Measurements from ENCODE around the gene AGAP2. TPM values are rescaled to one million over a fixed set of nuclear protein-coding genes. Genes with fewer than 3 reads are reported as not detected.

Gene AGAP2
- total and polyA plus RNA-seq, 5 donors from 2014 or later, result 4.4 to 60.3 (median 6.1) TPM

- ATAC-seq (ENCODE audit: low read depth in 2 of 2) (no peak), DNase-seq (no peak)
- Histone ChIP-seq H3K9me3 (ENCODE audit: control insufficient read depth in 2 of 2, low read length in 2 of 2) (no peaks in the 10 kb centered on the region), H3K36me3 (ENCODE audit: control insufficient read depth, insufficient read depth, low read length) (peaks cover 21% of the 10 kb centered on the region), H3K27ac (ENCODE audit: insufficient read depth, low read length, poor library complexity, severe bottlenecking) (no peak overlapping the region), H3K4me1 (ENCODE audit: control insufficient read depth, insufficient read depth, low read length, poor library complexity, severe bottlenecking) (peaks cover 29% of the 10 kb centered on the region), H3K27me3 (ENCODE audit: control insufficient read depth, insufficient read depth, low read length) (peaks cover 16% of the 10 kb centered on the region), H3K4me3 (ENCODE audit: low read depth, low read length) (no peak overlapping the region)
- H3K27ac Mint-ChIP-seq, result no peak overlapping the region
- no peaks in the 10 kb centered on the region for H3K9me3 Mint-ChIP-seq
- peaks cover 11% of the 10 kb centered on the region for H3K36me3 Mint-ChIP-seq
- peaks cover 9 to 51% (median 29%) of the 10 kb centered on the region in 4 donors for H3K4me1 Mint-ChIP-seq
- peaks cover 24% of the 10 kb centered on the region for H3K27me3 Mint-ChIP-seq
- H3K4me3 Mint-ChIP-seq, result peak overlapping the region in 1 of 4 donors; percentile 8
Observed at GRCh38 chr12:57761391-57761998, 23.0 kb upstream of the AGAP2 start.

DNA sequence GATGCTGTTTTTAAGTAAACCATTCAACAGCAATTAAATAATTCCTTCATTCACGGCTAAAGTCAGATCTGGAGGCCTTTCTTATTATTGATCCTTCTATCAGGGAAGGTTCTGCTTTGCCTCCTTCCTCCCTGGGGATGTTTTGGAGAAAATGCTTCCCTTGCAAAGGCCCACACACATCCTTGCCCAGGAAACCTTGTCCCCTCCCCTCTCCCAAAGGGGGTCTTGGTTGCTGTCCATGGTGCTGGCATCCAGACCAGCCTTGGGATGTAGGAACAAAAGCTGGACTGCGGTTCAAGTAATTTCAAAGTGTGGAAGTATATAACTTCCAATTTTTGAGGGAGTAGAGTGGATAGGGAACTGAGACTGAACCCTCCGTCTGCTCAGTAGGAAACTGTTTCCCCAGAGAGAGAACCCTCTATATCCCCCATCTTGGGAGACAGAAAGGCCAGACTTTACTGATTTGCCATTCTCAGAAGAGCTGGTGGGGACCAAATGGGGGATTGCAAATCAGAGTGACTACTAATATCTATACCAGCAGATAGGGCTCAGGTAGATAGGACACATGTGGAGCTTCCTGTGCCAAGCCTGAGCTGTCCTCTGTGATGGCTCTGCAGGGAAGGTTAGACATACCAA lies 21.9 kb upstream of the AGAP2 start:
- Histone ChIP-seq H3K27ac (ENCODE audit: insufficient read depth, low read length, poor library complexity, severe bottlenecking) (no peak overlapping the region), H3K9me3 (ENCODE audit: control insufficient read depth in 2 of 2, low read length in 2 of 2) (no peaks in the 10 kb centered on the region), H3K4me3 (ENCODE audit: low read depth, low read length) (no peak overlapping the region), H3K27me3 (ENCODE audit: control insufficient read depth, insufficient read depth, low read length) (peaks cover 10% of the 10 kb centered on the region), H3K4me1 (ENCODE audit: control insufficient read depth, insufficient read depth, low read length, poor library complexity, severe bottlenecking) (peaks cover 27% of the 10 kb centered on the region), H3K36me3 (ENCODE audit: control insufficient read depth, insufficient read depth, low read length) (peaks cover 21% of the 10 kb centered on the region)
- H3K27ac Mint-ChIP-seq, result peak overlapping the region in 1 of 3 donors; percentile 54
- H3K36me3 Mint-ChIP-seq, result peaks cover 11% of the 10 kb centered on the region
- H3K9me3 Mint-ChIP-seq, result no peaks in the 10 kb centered on the region
- DNase-seq, result no peak
- peaks cover 20% of the 10 kb centered on the region for H3K27me3 Mint-ChIP-seq
- peaks cover 10 to 48% (median 31%) of the 10 kb centered on the region in 4 donors for H3K4me1 Mint-ChIP-seq
- ATAC-seq (ENCODE audit: low read depth in 2 of 2), result no peak
- peak overlapping the region in 1 of 4 donors; percentile 42 for H3K4me3 Mint-ChIP-seq

GRCh38 chr12:57759360-57759980 lies 20.9 kb upstream of the AGAP2 start:
- DNase-seq (peak in 2 of 3 donors; percentile 50 to 72), ATAC-seq (ENCODE audit: low read depth in 2 of 2) (peak in 1 of 2 donors; percentile 22)
- Mint-ChIP-seq H3K27me3 (peaks cover 15% of the 10 kb centered on the region), H3K4me1 (peaks cover 10 to 41% (median 31%) of the 10 kb centered on the region in 4 donors), H3K4me3 (peak overlapping the region in 2 of 4 donors; percentile 52 to 73), H3K9me3 (no peaks in the 10 kb centered on the region), H3K36me3 (peaks cover 11% of the 10 kb centered on the region), H3K27ac (peak overlapping the region in 2 of 3 donors; percentile 9 to 26)
- no peak overlapping the region for H3K27ac ChIP-seq (ENCODE audit: insufficient read depth, low read length, poor library complexity, severe bottlenecking)
- H3K27me3 ChIP-seq (ENCODE audit: control insufficient read depth, insufficient read depth, low read length), result peaks cover 10% of the 10 kb centered on the region
- no peak overlapping the region for H3K4me3 ChIP-seq (ENCODE audit: low read depth, low read length)
- peaks cover 21% of the 10 kb centered on the region for H3K36me3 ChIP-seq (ENCODE audit: control insufficient read depth, insufficient read depth, low read length)
- no peaks in the 10 kb centered on the region for H3K9me3 ChIP-seq (ENCODE audit: control insufficient read depth in 2 of 2, low read length in 2 of 2)
- peaks cover 19% of the 10 kb centered on the region for H3K4me1 ChIP-seq (ENCODE audit: control insufficient read depth, insufficient read depth, low read length, poor library complexity, severe bottlenecking)

GRCh38 chr12:57758552-57759359 lies 20.2 kb upstream of the AGAP2 start:
- peaks cover 11% of the 10 kb centered on the region for H3K36me3 Mint-ChIP-seq
- H3K27ac Mint-ChIP-seq, result peak overlapping the region in 2 of 3 donors; percentile 30 to 80
- Histone ChIP-seq H3K27ac (ENCODE audit: insufficient read depth, low read length, poor library complexity, severe bottlenecking) (no peak overlapping the region), H3K4me3 (ENCODE audit: low read depth, low read length) (no peak overlapping the region), H3K9me3 (ENCODE audit: control insufficient read depth in 2 of 2, low read length in 2 of 2) (no peaks in the 10 kb centered on the region), H3K4me1 (ENCODE audit: control insufficient read depth, insufficient read depth, low read length, poor library complexity, severe bottlenecking) (peaks cover 24% of the 10 kb centered on the region), H3K27me3 (ENCODE audit: control insufficient read depth, insufficient read depth, low read length) (peaks cover 7% of the 10 kb centered on the region), H3K36me3 (ENCODE audit: control insufficient read depth, insufficient read depth, low read length) (peaks cover 21% of the 10 kb centered on the region)
- peak overlapping the region in 1 of 4 donors; percentile 76 for H3K4me3 Mint-ChIP-seq
- ATAC-seq (ENCODE audit: low read depth in 2 of 2), result no peak
- H3K27me3 Mint-ChIP-seq, result peaks cover 9% of the 10 kb centered on the region
- peaks cover 12 to 41% (median 33%) of the 10 kb centered on the region in 4 donors for H3K4me1 Mint-ChIP-seq
- no peak for DNase-seq
- H3K9me3 Mint-ChIP-seq, result no peaks in the 10 kb centered on the region

DNA sequence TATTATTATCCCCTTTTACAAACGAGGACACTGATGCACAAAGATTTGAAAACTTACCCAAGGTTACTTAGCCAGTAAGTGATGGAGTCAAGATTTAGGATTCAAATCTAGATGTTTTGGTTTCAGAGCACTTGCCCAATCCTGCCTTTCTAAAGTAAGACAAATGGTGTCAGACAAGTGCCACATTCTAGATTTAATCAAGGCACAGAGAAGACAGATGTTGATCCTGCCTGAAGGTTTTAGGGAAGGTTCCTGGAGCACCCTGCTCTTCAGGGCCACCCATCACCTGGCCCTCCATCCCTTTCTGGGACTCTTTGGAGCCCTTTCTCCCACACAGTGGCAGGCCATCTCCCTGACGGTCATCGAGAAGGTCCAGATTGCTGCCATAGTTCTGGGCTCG lies 19.2 kb upstream of the AGAP2 start:
- H3K27ac ChIP-seq (ENCODE audit: insufficient read depth, low read length, poor library complexity, severe bottlenecking), result no peak overlapping the region
- H3K9me3 Mint-ChIP-seq, result no peaks in the 10 kb centered on the region
- H3K36me3 Mint-ChIP-seq, result peaks cover 11% of the 10 kb centered on the region
- peaks cover 4% of the 10 kb centered on the region for H3K27me3 Mint-ChIP-seq
- H3K4me1 ChIP-seq (ENCODE audit: control insufficient read depth, insufficient read depth, low read length, poor library complexity, severe bottlenecking), result peaks cover 33% of the 10 kb centered on the region
- ATAC-seq (ENCODE audit: low read depth in 2 of 2), result no peak
- peaks cover 20 to 50% (median 40%) of the 10 kb centered on the region in 4 donors for H3K4me1 Mint-ChIP-seq
- no peak for DNase-seq
- no peaks in the 10 kb centered on the region for H3K27me3 ChIP-seq (ENCODE audit: control insufficient read depth, insufficient read depth, low read length)
- no peak overlapping the region for H3K4me3 ChIP-seq (ENCODE audit: low read depth, low read length)
- H3K9me3 ChIP-seq (ENCODE audit: control insufficient read depth in 2 of 2, low read length in 2 of 2), result no peaks in the 10 kb centered on the region
- peaks cover 21% of the 10 kb centered on the region for H3K36me3 ChIP-seq (ENCODE audit: control insufficient read depth, insufficient read depth, low read length)
- no peak overlapping the region for H3K27ac Mint-ChIP-seq
- peak overlapping the region in 2 of 4 donors; percentile 73 to 76 for H3K4me3 Mint-ChIP-seq

GRCh38 chr12:57756406-57757341 lies 18.1 kb upstream of the AGAP2 start:
- DNase-seq (peak; percentile 57 to 76 (median 70)), ATAC-seq (ENCODE audit: low read depth in 2 of 2) (peak; percentile 11 to 22)
- Histone ChIP-seq H3K27ac (ENCODE audit: insufficient read depth, low read length, poor library complexity, severe bottlenecking) (peak overlapping the region; percentile 92), H3K9me3 (ENCODE audit: control insufficient read depth in 2 of 2, low read length in 2 of 2) (no peaks in the 10 kb centered on the region), H3K4me3 (ENCODE audit: low read depth, low read length) (peak overlapping the region; percentile 73), H3K36me3 (ENCODE audit: control insufficient read depth, insufficient read depth, low read length) (peaks cover 21% of the 10 kb centered on the region), H3K27me3 (ENCODE audit: control insufficient read depth, insufficient read depth, low read length) (no peaks in the 10 kb centered on the region), H3K4me1 (ENCODE audit: control insufficient read depth, insufficient read depth, low read length, poor library complexity, severe bottlenecking) (peaks cover 41% of the 10 kb centered on the region)
- Mint-ChIP-seq H3K4me1 (peaks cover 22 to 61% (median 46%) of the 10 kb centered on the region in 4 donors), H3K27me3 (peaks cover 4% of the 10 kb centered on the region), H3K4me3 (peak overlapping the region; percentile 86 to 97 (median 92)), H3K36me3 (peaks cover 11% of the 10 kb centered on the region), H3K9me3 (no peaks in the 10 kb centered on the region), H3K27ac (peak overlapping the region; percentile 88 to 95 (median 93))

All from CD4-positive, CD25-positive, alpha-beta regulatory T cell (primary cell).